ENCODE measurements around the gene PLXNA2.

The PLXNA2 gene

DNA sequence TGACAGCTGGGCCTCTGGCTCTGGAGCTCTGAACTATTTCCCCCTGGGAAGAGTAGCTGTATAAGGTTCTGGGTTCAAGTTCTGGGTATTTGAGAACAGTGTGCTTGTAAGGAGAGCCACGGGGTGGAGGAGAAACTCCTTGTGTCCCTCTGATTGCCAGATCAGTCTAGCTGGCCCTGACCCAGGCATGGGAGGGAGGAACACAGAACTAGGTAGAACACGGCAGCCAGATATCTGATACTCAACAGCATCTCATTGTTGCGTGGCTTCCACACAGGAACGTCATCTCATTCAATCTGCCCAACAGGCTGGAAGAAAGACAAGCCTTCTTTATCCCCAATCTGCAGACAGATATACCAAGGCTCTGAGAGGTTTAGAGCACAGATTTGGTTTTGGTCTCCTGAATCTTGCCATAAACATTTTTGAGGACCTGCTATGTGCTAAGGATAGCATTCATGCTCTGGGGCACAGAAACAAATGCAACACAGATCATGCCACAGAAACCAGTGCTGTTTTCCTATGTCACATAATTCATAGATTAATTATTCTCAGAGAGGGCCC, 83.8 kb downstream of the PLXNA2 start:
- DNase-seq, result no peak

DNA sequence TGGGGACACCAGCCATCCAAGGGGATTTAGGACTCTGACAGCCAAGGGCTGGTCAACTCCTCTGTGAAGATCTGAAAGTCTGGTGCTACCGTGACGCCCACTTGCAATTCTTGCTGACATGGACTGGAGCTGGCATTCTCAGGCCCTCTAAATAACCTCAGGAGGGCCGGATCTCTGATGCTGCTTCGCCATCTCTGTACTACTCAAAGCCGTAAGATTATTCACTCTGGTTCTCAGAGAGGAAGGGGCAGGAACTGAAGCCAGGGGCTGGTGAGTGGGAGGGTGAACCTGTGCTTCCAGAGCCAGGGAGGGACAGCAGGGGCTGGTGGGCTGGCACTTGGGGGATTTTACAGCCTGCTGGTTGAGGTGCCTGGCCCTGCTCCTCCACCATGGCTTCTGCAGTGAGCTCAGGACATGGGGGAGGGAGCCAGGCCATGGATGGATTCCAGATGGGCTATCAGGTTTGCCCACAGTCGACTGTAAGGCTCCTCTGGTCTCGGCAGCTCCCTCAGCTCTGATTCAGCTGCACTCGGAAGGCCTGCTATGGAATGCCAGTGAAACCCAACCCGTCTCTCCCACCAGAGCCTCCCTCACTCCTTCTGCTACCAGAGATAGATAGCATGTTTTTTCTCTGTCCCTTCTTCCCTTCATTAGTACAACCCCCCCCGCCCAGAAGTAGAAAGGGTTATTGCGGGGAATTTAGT, 84.5 kb downstream of the PLXNA2 start:
- no peak for DNase-seq

DNA sequence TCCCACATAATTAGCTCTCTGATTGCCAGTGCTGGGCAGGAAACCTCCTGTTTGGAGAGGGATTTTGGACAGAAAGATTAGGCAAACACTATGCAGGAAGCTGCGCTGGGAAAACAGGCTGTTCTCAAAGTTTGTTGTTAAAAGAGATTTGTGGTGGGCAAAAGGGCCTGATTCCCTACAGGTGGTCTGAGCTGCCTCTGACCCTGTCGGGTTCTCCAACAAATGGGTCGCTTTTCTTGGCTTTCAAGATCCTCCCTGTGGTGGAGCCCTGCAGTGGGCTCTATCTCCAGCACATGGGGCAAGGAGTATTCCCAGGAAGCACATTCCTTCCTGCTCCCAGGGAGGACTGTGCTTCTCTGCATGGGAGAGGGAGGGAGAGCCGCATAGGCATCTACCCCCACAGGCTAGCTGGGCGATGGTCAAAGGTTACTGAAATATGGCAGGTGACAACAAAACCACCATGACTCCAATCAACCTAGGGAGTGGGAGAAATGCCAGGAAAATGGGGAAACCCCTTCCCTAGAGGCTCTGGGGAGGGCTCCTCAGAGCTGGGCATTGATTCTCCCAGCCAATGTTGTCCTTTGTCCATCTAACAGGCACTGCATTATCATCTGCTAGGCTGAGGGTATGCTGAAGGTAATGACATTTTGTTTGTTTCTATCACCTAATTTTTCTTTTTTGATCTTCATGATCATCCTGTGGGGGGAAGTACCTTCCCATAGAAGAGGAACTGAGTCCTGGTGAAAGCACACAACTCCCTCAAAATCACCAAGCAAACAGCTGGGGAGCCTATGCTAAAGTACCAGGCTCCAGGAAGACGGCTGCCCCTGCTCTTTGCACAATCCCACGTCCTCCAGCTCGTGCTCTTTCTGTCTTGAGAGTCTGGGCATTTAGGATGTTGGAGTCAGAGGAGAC, 85.3 kb downstream of the PLXNA2 start:
- DNase-seq, result no peak

DNA sequence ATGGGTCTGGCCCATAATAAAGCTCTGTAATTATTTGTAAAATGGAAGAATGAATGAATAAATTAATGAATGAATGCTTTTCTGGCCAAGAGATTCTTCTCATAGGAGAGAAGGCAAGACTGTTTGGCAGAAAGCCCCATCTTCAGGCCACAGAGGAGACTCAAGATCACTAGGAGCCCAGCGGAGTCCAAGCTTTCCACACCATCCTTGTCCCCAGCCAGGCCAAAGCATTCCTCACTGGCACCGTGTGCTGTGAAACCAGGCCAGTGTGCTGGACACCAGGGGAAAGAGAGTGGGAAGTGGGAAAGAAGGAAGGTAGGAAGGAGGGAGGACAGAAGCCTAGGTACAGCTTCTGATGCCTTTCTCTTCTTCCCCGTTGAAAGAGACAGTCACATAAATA, 86.4 kb downstream of the PLXNA2 start:
- DNase-seq, result no peak

DNA sequence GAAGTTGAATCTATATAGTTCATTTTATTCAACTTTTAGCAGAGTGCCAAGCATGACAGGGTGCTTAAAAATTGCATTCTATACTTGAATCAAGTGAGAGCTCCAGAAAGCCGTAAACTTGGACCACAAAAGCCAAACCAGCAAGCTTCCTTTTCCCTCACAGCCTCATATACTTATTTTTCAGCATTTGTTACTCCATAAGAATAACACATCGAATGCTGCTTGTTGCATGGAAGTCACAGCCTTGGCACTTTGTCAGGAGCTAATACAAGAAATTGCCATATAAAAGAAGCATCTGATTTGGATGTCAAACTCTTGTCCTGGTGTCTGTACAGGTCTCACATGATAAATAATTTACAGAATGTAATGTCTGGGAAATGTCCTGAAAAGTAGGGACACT, 87.4 kb downstream of the PLXNA2 start:
- DNase-seq, result no peak

DNA sequence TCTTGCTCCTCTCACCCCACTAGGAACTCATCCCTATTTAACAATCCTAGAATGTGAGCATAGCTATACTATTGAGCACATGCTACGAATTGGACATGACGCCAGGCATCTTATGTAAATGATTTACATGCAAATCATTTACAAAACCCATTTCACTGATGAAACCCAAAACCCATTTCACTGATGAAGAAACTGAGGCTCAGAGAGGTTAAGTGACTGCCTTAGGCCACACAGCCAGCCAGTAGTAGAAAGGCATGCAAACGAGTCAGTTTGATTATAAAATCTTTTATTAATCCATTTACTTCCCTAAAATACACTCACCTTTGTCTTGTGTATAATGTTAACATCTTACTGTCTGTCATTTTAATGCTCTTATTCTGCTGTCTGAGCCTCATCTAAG, 87.9 kb downstream of the PLXNA2 start:
- no peak for DNase-seq

DNA sequence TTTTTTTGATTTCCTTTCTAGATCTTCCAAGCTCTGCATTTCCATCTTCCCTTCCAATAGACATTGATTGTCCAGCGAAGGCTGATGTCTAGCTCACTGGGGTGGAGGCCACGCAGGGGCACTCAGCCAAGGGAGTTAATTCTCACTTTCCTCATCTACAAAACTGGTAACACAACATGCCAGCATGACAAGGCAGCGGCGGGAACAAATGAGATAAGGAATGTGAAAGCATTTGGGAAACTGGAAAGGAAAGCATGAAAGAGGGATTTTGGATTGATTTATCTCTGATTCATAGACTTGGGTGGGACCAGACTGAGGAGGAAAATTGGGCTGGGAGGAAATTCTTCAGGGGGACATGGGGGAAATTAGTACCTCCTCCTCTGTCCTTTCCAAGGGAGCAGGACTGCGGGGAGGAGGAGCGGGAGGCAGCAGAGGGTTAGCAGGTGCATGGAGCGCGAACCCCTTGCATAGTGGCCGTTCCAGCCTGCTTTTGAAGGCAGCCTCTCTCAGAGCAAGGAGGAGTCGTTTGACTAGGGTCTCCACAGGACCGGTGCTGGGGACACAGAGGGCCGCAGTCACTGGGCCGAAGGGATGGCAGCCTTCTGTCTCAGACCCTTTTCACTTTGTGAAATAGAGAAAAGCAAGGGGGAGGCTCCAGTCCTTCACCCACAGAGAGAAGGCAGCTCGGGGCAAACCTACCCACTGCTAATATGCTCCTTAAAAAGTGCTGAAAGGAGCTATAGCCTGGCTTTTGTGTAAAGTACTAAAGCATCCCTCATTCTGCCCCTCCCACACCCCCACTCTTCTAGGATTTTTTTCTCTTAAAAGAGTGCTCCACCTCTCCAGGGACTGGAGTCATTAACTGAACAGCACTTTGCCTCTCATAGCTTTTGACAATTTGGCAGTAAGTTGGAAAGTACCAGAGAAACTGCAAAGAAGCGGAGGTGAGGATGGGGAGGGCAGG, 89.2 kb downstream of the PLXNA2 start:
- no peak for DNase-seq

DNA sequence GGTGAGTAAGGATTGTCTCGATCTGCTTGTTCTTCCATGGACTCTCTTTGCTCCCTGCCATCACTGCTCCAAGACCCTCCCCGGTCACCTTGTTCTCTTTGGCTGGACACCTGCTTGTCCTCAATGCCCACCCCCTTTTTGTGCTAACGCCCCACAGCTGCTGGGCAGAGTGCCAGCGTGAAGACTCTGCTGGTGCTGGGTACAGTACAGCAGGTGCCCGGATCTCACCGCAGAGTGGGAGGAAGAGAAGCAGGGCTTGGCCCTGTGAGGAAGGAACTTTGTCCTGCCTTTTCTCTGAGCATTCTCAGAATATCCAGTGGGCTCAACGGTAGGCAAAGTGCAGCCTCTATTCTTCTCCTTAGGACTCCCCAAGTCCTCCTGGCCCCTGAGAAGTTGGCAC, 90.1 kb downstream of the PLXNA2 start:
- no peak for DNase-seq

DNA sequence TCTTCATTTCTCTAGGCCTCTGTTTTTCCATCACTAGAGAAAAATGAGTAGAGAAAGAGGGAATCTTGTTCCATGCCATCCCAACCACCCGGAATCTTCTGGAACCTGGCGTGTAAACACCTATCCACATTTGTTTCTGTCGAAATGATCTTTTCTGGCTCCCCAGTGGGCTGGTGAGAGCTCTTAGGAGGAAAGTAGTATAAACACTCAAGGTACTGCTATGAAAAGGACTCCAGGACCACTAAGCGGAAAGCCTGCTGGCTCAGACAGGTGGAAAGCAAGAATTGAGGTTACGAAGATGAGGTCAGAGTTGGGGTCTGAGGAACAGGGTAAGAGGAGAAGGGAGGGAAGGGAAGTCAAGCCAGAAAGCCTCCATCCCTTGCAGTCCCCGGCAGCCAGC, 90.8 kb downstream of the PLXNA2 start:
- no peak for DNase-seq

DNA sequence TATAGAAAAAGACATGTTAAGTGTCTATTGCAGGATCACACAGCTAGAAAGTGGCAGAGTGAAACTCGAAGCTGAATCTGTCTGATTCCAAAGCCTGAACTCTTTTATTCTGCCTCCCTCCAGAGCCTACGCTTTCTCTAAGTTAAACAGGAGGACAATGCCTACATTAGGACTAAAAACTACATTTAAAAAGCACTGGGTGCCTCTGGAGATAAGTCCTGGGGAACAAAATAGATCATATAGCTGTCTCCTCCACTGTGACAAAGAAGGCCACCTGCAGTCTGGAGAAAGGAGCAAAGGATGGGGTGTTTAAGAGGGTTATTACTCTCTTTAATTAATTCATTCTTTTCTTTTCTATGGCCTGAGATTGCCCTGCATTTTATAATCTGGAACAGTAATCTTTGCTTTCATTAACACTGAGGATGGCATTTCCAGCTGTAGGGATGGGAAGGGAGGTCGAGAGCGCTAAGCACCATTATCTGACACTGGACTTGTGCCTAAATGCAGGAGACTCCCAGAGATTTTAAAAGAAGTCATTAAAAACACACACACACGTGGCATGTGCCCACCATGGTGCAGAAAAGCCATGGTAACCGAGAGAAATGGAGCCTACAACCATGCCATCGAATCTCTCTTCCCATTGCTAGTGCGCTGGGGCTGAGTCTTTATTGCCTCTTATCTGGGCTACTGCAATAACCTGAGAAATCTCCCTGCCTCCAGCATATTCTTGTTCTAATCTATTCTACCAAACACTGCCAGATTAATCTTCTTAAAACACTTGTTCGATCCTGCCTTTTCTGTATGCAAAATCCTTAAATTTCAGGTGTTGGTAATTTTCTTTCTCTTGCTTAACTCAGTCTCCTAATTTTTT, 92.2 kb downstream of the PLXNA2 start:
- no peak for DNase-seq

DNA sequence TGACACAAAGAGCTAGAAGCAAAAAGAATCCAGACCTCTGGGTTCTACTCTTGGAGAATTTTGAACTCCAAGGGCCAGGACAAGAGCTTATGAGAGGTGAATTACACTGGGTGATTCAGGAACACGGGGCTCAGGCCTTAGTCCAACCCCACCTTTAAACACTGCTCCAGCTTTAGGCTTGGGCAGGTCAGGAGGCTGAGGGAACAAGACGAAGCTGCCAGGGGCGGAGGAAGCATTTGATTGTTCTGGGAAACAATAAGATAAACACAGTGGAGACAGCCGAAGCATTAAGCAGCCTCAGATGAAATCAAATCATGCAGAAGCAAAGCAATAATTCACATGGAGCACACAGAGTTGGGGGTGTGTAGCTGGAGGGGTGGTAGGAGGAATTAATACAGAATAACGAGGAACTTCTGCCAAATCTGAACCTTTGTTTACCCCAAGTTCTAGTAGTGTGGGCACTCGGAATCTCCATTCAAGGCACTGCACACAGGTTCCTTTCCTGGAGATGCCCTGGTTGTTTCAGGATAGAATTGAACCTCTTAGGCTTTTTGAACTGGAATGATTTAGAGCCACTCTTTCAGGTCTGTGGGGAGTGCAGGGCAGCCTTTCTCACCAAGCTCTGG, 93.2 kb downstream of the PLXNA2 start:
- DNase-seq, result no peak

DNA sequence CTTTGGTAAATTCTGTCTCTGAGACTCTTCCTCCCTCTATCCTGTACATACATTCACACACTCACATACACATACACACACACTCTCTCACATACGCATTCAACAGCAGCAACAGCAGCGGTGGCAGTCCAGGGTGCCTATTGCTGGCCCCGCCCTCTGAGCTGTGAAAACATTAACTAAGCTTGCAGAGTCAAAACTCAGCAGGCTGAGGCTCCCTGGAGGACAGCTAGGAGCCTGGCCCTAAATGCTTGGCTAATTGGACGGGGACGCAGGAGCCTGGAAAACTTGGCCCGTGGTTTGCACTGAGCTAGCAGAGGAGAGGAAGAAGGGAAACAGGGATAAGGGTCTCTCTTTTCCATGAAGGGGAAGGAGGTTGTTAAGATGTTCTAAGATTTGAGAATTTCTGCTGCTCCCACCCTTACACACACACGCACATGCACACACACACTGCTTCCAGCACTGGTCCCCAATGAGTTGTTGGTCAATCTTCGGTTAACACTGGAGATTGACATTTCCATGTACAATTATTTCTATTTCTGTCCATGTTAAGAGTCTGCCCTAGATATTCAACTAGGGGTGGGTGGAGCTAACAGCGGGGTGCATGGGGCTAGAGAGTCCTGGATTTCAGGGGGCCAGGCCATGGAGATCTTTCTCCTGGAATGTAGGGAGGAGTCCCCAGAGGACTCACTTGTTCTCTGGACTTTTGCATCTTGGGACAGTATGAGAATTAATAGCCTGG, 94.2 kb downstream of the PLXNA2 start:
- DNase-seq, result no peak

DNA sequence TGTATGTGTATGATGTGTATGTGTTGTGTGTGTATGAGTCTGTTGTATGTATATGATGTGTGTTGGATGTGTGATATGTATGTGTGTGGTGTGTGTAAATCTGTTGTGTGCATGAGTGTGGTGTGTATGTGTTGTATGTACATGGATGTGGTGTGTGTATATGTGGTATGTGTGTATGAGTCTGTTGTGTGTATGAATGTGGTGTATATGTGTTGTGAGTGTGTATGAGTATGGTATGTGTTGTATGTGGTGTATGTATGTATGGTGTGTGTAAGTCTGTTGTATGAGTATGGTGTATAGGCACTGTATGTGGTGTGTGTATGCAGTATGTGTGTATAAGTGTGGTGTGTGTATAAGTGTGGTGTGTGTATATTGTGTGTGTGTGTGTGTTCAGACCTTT, 95.0 kb downstream of the PLXNA2 start:
- DNase-seq, result no peak

DNA sequence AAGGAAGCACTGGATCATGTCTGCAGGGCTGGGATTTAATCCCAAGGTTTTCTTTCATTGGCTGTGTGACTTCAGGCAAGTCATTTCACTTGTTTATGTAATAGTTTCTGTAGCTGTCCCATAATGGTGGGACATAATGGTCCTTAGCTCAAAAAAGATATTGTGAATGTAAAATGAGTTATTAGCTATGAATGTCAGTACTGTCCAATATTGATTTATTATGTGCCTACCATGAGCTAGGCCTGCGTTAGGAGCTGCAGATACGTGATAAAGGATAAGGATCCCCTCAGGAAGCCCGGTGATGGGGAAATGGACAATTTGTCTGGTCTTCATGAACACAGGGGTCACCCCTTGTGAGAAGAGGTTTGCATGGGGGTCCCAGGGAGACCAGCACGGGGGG, 95.8 kb downstream of the PLXNA2 start:
- no peak for DNase-seq

DNA sequence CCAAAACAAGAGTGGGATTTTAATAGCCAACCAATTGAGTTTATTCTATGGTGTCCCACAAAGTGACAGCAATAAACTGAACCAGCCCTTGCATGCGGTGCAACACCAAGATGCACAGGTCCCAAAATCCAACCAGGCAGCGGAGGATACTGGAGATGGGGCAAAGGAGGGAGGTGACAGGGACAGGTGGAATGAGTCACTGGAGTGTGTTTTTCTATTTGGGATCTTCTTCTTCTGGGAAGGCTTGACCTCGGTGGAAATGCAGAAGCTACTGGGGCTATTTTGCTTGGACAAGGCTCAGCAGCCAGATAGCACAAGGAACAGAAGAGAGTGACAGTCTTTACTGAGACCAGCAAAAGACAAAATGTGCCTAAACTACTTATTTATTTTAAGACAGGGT, 97.5 kb downstream of the PLXNA2 start:
- no peak for DNase-seq

DNA sequence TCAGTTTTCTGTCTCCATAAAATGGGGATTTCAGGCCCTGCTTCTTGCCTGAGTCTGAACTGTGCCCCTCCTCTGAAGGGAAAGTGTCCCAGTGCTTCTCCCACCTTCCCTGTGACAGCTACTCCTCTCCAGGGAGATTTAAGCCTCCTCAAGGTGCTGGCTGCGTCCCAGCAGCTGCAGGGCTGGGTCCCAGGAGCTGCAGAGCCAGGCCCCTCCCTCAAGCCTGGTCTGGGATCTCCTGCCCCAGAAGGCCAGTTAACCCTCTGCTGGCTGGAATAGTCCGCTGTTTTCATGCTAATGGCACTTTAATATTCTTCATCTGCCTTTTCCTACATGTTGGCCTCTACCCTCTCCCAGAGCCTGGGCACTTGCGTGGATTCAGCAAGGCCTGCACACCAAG, 99.0 kb downstream of the PLXNA2 start:
- DNase-seq, result no peak

DNA sequence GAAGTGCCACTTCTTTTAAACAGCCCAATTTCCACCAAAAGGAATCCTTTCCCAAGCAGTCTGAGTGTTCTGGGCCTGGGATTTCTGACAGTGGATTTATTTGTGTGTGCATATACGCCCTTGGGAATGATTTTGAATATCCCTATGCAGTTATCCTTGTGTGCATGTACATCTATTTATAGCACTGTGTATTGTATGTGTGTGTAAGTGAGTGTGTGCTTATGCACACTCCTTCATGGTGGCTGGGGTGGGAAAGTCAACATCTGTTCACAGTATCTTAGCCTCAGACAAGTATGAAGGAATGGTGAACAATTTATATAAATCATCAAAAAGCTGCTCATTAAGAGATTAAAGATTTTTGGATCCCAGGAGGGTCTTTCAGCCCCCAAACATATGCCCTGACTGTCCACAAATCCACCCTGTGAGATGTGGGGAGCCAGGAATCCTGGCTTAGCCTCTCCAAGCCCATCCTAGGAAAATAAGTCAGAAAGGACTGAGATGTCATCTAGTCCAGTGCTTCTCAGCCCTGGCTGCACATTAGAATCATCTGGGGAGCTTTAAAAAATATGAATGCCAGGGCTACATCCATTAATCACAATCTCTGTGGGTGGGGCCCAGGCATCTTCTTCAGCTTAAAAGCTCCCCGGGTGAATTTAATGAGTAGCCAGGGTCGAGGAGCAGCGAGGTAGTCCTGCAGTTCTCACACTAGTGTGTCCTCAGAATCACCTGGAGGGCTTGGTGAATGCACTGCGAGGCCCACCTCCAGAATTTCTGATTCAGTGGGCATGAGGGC, 101.4 kb downstream of the PLXNA2 start:
- no peak for DNase-seq

DNA sequence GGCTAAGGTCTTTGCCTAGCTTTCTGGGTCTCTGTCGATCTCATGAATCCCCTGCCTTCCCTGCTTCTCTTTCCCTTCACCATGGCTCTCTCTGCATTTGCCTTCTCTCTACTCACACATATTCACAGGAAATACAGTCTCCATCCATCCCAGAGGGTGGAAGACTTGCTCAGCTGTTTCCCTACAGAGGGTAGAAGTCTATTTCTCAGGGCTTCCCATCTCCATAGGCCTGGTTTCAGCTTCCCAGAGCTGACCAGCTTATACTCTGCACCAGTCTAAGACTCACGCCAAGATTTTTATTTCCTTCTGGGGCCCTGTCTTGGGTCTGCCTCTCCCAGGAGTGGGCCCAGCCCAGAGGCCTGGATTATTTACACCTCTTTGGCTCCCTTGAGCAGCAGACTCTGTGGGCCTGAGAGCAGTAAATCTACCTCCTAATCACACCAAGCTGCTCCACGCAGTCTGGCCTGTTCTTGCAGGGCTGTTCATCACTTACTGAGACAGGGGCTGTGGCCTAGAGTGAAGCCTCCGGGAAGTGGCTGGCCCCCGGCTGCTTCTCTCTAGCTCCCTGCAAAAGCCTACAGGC, 102.5 kb downstream of the PLXNA2 start:
- DNase-seq, result no peak

DNA sequence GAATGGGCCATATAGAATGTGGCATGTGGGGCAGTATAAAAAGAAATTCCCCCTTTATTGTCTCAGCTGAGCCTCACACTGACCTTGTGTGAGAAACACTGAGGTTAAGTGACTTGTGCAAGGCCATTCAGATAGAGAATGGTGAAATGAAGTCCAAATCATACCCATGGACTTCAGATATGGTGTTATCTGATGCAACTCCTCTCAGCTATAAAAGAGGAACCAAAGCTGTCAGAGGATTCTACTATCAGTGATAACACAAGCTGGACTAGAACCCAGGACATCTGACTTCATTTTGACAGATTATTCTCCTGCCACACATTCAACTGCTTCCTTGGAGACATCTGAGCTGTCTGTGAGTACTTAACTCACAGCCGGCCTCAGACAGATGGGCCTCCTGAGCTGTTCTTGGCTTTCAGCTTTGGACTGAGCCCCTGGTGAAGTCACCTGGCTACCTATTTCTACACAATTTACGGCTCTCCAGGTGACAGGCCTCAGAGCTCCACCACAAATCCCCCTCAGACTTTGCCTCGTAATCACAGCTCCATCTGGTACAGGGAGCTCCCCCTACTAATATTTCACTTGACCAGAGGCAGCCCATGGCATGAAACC, 104.6 kb downstream of the PLXNA2 start:
- DNase-seq, result no peak
